B cell (primary cell): ENCODE measurements around the gene NPR1.

ENCODE experiments used
- EZH2 ChIP-seq: IDR thresholded peaks from 2 replicates; pipeline ENCODE4 v1.6.1; 2012; ENCODE audit warnings: borderline replicate concordance, low read depth, mild to moderate bottlenecking, moderate library complexity, low read length; ENCODE audit not compliant: insufficient read depth, poor library complexity, severe bottlenecking
- TF ChIP-seq, protein P1 (sequence below): fragments of 200-600 bp; IDR thresholded peaks from one replicate; pipeline ENCODE4 v1.8.0; 2022; ENCODE audit warnings: antibody characterized with exemption, mild to moderate bottlenecking

DNA sequence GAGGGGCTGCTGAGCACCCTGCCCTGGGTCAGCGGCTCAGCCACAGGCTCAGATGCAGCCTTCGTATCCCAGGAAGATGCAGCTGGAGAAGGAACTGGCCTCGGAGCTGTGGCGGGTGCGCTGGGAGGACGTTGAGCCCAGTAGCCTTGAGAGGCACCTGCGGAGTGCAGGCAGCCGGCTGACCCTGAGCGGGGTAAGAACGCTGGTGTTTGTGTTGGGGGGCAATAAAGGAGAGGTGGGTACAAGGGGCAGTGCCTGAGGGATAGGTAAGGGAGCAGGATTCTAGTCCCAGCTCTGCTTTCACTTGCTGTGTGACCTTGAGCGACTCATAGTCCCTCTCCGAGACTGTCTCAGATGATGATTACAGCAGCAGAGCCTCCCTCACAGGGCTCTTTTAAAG lies 6.4 kb downstream of the NPR1 start:
- TF ChIP-seq, protein P1, sequence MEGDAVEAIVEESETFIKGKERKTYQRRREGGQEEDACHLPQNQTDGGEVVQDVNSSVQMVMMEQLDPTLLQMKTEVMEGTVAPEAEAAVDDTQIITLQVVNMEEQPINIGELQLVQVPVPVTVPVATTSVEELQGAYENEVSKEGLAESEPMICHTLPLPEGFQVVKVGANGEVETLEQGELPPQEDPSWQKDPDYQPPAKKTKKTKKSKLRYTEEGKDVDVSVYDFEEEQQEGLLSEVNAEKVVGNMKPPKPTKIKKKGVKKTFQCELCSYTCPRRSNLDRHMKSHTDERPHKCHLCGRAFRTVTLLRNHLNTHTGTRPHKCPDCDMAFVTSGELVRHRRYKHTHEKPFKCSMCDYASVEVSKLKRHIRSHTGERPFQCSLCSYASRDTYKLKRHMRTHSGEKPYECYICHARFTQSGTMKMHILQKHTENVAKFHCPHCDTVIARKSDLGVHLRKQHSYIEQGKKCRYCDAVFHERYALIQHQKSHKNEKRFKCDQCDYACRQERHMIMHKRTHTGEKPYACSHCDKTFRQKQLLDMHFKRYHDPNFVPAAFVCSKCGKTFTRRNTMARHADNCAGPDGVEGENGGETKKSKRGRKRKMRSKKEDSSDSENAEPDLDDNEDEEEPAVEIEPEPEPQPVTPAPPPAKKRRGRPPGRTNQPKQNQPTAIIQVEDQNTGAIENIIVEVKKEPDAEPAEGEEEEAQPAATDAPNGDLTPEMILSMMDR: no peak
- TF ChIP-seq EZH2: no peak
